Diencephalon (tissue), 1 donor: ENCODE data around the gene GTPBP4. TPM values are rescaled to one million over a fixed set of nuclear protein-coding genes. Genes with fewer than 3 reads are reported as not detected.

Experiments used
- total RNA-seq: library from RNA; depleted of rRNA; stranded (reverse); fragments of >200 nt; gene quantifications from one replicate; pipeline ENCODE4 v1.2.3, GENCODE V29; 2014

GTPBP4 gene
- total RNA-seq = 20.5 TPM

DNA sequence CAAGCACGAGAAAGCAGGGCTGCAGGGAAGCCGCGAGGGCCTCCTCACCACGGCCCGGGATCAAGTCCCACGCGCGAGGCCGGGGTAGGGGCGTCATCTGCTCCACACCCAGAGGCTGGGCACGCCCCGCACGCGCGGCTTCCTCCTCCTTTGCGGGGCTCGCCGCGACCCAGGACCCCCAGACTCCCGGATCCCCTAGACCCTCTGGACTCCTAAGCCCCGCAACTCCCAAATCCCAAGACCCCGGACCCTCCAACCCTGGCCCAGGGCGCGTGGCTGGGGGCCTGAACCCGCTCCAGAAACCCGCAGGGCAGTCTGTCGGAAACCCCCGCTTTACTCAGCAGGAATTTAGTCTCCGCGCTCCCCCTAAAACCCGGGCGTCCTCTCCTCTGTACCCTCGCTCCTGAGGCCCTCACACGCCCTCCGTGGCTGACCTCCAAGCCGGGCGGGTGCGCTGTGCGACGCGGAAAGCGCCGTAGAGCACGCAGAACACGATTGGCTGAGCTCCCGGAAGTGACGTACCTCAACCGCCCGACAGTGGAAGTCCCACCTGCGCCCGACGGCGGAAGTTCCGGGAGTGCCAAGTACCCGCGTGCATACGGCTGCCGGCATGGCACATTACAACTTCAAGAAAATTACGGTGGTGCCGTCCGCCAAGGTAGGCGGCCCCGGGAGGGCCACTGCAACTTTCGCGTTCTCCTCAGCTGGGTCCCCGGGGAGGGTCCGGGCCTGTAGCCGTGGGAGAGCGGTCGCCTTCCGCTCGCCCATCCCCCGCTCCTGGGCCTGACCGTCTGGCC is at the start of gene GTPBP4:
TSS of gene GTPBP4 (plus strand) at position 565 of the 797 bp plus-strand sequence. CDS start at position 611, 46 bp downstream.

DNA sequence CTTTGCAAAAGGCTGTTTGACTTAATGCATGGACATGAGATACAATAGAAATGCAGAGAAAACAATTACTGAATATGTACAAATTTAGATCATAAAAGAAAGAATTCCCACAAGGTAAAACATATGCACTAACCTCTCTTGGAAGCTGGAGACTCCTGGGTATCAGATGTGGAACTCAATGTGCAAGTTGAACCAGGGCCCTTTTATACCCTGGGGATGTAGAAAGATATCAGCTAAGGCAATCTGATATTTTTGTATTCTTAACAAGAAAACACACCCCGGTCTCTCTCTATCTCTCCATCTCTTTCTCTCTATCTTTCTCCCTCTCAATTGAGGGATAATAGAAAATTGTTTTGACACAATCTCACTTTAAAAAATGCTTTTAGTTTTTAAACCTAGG is 37.4 kb downstream of the GTPBP4 start, which contains the start of gene IDI2:
TSS of gene IDI2 (minus strand) at position 177 of the 400 bp plus-strand sequence. CDS start 1,136 bp downstream, outside the sequence.

DNA sequence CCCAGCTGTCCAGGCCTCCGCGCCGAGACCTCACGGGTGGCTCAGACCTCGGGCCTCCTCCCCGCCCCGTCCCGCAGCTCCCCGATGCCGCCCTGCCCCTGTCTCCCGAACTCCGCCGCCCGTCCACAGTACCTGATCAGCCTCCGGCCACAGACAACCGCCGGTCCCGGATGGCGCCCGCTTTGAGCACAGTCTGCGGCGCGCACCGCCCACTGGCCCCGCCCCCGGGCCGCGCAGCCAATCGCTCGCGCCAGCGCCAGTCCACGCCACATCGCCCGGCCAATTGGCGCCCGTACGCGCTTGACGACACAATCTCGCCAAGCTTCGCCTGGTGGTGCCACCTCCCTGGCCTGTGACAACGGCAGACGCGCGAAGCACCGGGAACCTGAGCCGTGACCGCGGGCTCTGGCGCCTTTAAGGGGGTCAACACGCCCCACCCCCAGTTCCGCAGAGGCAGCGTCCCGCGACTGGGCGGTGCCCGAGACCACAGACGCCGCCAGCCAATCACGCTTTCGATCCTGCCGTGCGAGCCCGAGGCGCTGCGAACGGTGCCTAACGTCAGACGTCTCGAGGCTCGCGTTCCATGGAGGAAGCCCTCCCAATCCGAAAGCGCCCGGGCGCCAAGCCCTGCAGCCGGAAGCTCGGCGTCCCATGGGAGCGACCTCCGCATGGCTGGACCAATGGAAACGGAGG is 60.6 kb downstream of the GTPBP4 start, which contains the start of gene IDI1:
TSS of gene IDI1 (minus strand) at position 388 of the 693 bp plus-strand sequence. CDS start at position 272, 116 bp downstream.

GRCh38 chr10:1056326-1057105 is 68.3 kb downstream of the GTPBP4 start, which contains the start of gene WDR37:
WDR37 (plus strand) TSS chr10:1056385; CDS start chr10:1072156, 15,771 bp downstream.

Other genes with a start within 250 kb of the GTPBP4 start
- gene LARP4B, start 56.7 kb upstream of the GTPBP4 start, total RNA-seq = 37.6 TPM
- not detected for gene IDI2, start 37.4 kb downstream of the GTPBP4 start, total RNA-seq
- gene IDI1, start 60.7 kb downstream of the GTPBP4 start, total RNA-seq = 156 TPM
- 37.1 TPM for gene WDR37, start 68.0 kb downstream of the GTPBP4 start, total RNA-seq